Measurements from ENCODE around the gene AOX1.

GRCh38 chr2:200662727-200663126, 76.9 kb downstream of the AOX1 start:
- TF ChIP-seq CTCF (conservative IDR thresholded peaks at IDR 0.05; ENCODE audit: low read depth in 2 of 2) (no peak), EZH2 (IDR thresholded peaks at IDR 0.05; ENCODE audit: low read depth, unreplicated experiment) (no peak), JUNB (IDR thresholded peaks at IDR 0.05; ENCODE audit: unreplicated experiment) (no peak), ZNF114 (CRISPR knock-in tag; IDR thresholded peaks at IDR 0.05) (no peak), ZNF462 (CRISPR knock-in tag; IDR thresholded peaks at IDR 0.05) (no peak), POLR2AphosphoS5 (IDR thresholded peaks at IDR 0.05; ENCODE audit: low read depth) (no peak), CREB1 (CRISPR knock-in tag; IDR thresholded peaks at IDR 0.05; ENCODE audit: low read depth) (no peak), EZH2phosphoT487 (IDR thresholded peaks at IDR 0.05; ENCODE audit: unreplicated experiment) (no peak), NANOG (IDR thresholded peaks at IDR 0.05; ENCODE audit: borderline replicate concordance) (no peak), ZNF331 (CRISPR knock-in tag; IDR thresholded peaks at IDR 0.05; ENCODE audit: low read depth) (no peak)
- TF ChIP-seq, protein P1, sequence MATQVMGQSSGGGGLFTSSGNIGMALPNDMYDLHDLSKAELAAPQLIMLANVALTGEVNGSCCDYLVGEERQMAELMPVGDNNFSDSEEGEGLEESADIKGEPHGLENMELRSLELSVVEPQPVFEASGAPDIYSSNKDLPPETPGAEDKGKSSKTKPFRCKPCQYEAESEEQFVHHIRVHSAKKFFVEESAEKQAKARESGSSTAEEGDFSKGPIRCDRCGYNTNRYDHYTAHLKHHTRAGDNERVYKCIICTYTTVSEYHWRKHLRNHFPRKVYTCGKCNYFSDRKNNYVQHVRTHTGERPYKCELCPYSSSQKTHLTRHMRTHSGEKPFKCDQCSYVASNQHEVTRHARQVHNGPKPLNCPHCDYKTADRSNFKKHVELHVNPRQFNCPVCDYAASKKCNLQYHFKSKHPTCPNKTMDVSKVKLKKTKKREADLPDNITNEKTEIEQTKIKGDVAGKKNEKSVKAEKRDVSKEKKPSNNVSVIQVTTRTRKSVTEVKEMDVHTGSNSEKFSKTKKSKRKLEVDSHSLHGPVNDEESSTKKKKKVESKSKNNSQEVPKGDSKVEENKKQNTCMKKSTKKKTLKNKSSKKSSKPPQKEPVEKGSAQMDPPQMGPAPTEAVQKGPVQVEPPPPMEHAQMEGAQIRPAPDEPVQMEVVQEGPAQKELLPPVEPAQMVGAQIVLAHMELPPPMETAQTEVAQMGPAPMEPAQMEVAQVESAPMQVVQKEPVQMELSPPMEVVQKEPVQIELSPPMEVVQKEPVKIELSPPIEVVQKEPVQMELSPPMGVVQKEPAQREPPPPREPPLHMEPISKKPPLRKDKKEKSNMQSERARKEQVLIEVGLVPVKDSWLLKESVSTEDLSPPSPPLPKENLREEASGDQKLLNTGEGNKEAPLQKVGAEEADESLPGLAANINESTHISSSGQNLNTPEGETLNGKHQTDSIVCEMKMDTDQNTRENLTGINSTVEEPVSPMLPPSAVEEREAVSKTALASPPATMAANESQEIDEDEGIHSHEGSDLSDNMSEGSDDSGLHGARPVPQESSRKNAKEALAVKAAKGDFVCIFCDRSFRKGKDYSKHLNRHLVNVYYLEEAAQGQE (IDR thresholded peaks at IDR 0.05; ENCODE audit: unreplicated experiment), result no peak

All from GM23338 (cell line).